Measurements from ENCODE around the gene TMEM53.

The TMEM53 gene

GRCh38 chr1:44651069-44651468 lies 23.2 kb downstream of the TMEM53 start:
- H3K27ac Mint-ChIP-seq: no peak overlapping the region
- no peaks in the 10 kb centered on the region for H3K9me3 Mint-ChIP-seq
- peaks cover 10% of the 10 kb centered on the region for H3K36me3 Mint-ChIP-seq (ENCODE audit: low read depth)
- H3K4me3 Mint-ChIP-seq: no peak overlapping the region
- no peaks in the 10 kb centered on the region for H3K4me1 Mint-ChIP-seq (ENCODE audit: low read depth)
- H3K27me3 Mint-ChIP-seq (ENCODE audit: low read depth): no peaks in the 10 kb centered on the region

GRCh38 chr1:44650159-44650831 lies 24.0 kb downstream of the TMEM53 start:
- no peak overlapping the region for H3K27ac Mint-ChIP-seq
- no peaks in the 10 kb centered on the region for H3K27me3 Mint-ChIP-seq (ENCODE audit: low read depth)

GRCh38 chr1:44649788-44650158 lies 24.5 kb downstream of the TMEM53 start:
- Mint-ChIP-seq H3K4me1 (ENCODE audit: low read depth) (no peaks in the 10 kb centered on the region), H3K27ac (no peak overlapping the region), H3K9me3 (no peaks in the 10 kb centered on the region), H3K4me3 (no peak overlapping the region), H3K36me3 (ENCODE audit: low read depth) (peaks cover 12% of the 10 kb centered on the region), H3K27me3 (ENCODE audit: low read depth) (no peaks in the 10 kb centered on the region)

More at GRCh38 chr1:44650159-44650831, 24.0 kb downstream of the TMEM53 start:
- H3K4me1 Mint-ChIP-seq (ENCODE audit: low read depth): no peaks in the 10 kb centered on the region
- no peak overlapping the region for H3K4me3 Mint-ChIP-seq
- peaks cover 10% of the 10 kb centered on the region for H3K36me3 Mint-ChIP-seq (ENCODE audit: low read depth)
- no peaks in the 10 kb centered on the region for H3K9me3 Mint-ChIP-seq

GRCh38 chr1:44648529-44649250 lies 25.6 kb downstream of the TMEM53 start:
- no peaks in the 10 kb centered on the region for H3K9me3 Mint-ChIP-seq
- no peaks in the 10 kb centered on the region for H3K27me3 Mint-ChIP-seq (ENCODE audit: low read depth)
- no peak overlapping the region for H3K27ac Mint-ChIP-seq
- no peak overlapping the region for H3K4me3 Mint-ChIP-seq
- H3K4me1 Mint-ChIP-seq (ENCODE audit: low read depth): no peaks in the 10 kb centered on the region
- H3K36me3 Mint-ChIP-seq (ENCODE audit: low read depth): peaks cover 15% of the 10 kb centered on the region

- Mint-ChIP-seq H3K36me3 (ENCODE audit: low read depth) (peaks cover 18% of the 10 kb centered on the region), H3K9me3 (no peaks in the 10 kb centered on the region), H3K27ac (peak overlapping the region; percentile 43), H3K4me1 (ENCODE audit: low read depth) (no peaks in the 10 kb centered on the region), H3K27me3 (ENCODE audit: low read depth) (no peaks in the 10 kb centered on the region), H3K4me3 (no peak overlapping the region)
Observed at GRCh38 chr1:44647896-44648295, 26.4 kb downstream of the TMEM53 start.

GRCh38 chr1:44646261-44647110 lies 27.8 kb downstream of the TMEM53 start:
- H3K27me3 Mint-ChIP-seq (ENCODE audit: low read depth): no peaks in the 10 kb centered on the region
- no peak overlapping the region for H3K4me3 Mint-ChIP-seq
- H3K36me3 Mint-ChIP-seq (ENCODE audit: low read depth): peaks cover 23% of the 10 kb centered on the region
- H3K9me3 Mint-ChIP-seq: no peaks in the 10 kb centered on the region
- H3K4me1 Mint-ChIP-seq (ENCODE audit: low read depth): no peaks in the 10 kb centered on the region
- no peak overlapping the region for H3K27ac Mint-ChIP-seq

GRCh38 chr1:44645476-44646244 lies 28.6 kb downstream of the TMEM53 start:
- Mint-ChIP-seq H3K4me3 (no peak overlapping the region), H3K9me3 (no peaks in the 10 kb centered on the region), H3K27ac (no peak overlapping the region), H3K36me3 (ENCODE audit: low read depth) (peaks cover 23% of the 10 kb centered on the region), H3K4me1 (ENCODE audit: low read depth) (no peaks in the 10 kb centered on the region), H3K27me3 (ENCODE audit: low read depth) (no peaks in the 10 kb centered on the region)

- Mint-ChIP-seq H3K9me3 (no peaks in the 10 kb centered on the region), H3K4me1 (ENCODE audit: low read depth) (no peaks in the 10 kb centered on the region), H3K36me3 (ENCODE audit: low read depth) (peaks cover 23% of the 10 kb centered on the region), H3K27ac (no peak overlapping the region), H3K4me3 (no peak overlapping the region), H3K27me3 (ENCODE audit: low read depth) (no peaks in the 10 kb centered on the region)
Observed at GRCh38 chr1:44644806-44645205, 29.5 kb downstream of the TMEM53 start.

- Mint-ChIP-seq H3K4me3 (no peak overlapping the region), H3K9me3 (no peaks in the 10 kb centered on the region), H3K36me3 (ENCODE audit: low read depth) (peaks cover 24% of the 10 kb centered on the region), H3K27me3 (ENCODE audit: low read depth) (no peaks in the 10 kb centered on the region), H3K27ac (no peak overlapping the region), H3K4me1 (ENCODE audit: low read depth) (no peaks in the 10 kb centered on the region)
Observed at GRCh38 chr1:44643721-44644334, 30.5 kb downstream of the TMEM53 start.

- Mint-ChIP-seq H3K27me3 (ENCODE audit: low read depth) (no peaks in the 10 kb centered on the region), H3K36me3 (ENCODE audit: low read depth) (peaks cover 26% of the 10 kb centered on the region), H3K4me3 (no peak overlapping the region), H3K4me1 (ENCODE audit: low read depth) (no peaks in the 10 kb centered on the region), H3K9me3 (no peaks in the 10 kb centered on the region), H3K27ac (no peak overlapping the region)
Observed at GRCh38 chr1:44642925-44643324, 31.4 kb downstream of the TMEM53 start.

GRCh38 chr1:44642255-44642654 lies 32.0 kb downstream of the TMEM53 start:
- Mint-ChIP-seq H3K4me1 (ENCODE audit: low read depth) (no peaks in the 10 kb centered on the region), H3K27ac (no peak overlapping the region), H3K4me3 (no peak overlapping the region), H3K36me3 (ENCODE audit: low read depth) (peaks cover 27% of the 10 kb centered on the region), H3K9me3 (no peaks in the 10 kb centered on the region), H3K27me3 (ENCODE audit: low read depth) (no peaks in the 10 kb centered on the region)

GRCh38 chr1:44641126-44642102 lies 32.9 kb downstream of the TMEM53 start:
- H3K36me3 Mint-ChIP-seq (ENCODE audit: low read depth): peaks cover 31% of the 10 kb centered on the region
- H3K4me3 Mint-ChIP-seq: no peak overlapping the region
- no peaks in the 10 kb centered on the region for H3K9me3 Mint-ChIP-seq

More at GRCh38 chr1:44641126-44642102, 32.9 kb downstream of the TMEM53 start:
- Mint-ChIP-seq H3K27ac (no peak overlapping the region), H3K27me3 (ENCODE audit: low read depth) (no peaks in the 10 kb centered on the region), H3K4me1 (ENCODE audit: low read depth) (no peaks in the 10 kb centered on the region)

All from T-helper 1 cell treated with Interleukin-12 subunit alpha and Interleukin-12 subunit beta and Interleukin-4 antibody, amounts not matched to agents 30 μg/mL and 1 μg/mL, for 36 hours (primary cell).